Stimulated activated CD4-positive, alpha-beta T cell treated with anti-CD3 and anti-CD28 coated beads, Interleukin-4, amount 100 ng/mL, for 24 hours (primary cell): ENCODE measurements around the gene PLEKHG7.
"Not testable (repeated sequence)": the region's sequence is repeated elsewhere in the genome, so short reads cannot be mapped to it uniquely, and the experiment has no call there.

Experiments used
- DNase-seq: peaks from one replicate; pipeline ENCODE4 v3.0.0-alpha.2; 2020

PLEKHG7 gene

DNA sequence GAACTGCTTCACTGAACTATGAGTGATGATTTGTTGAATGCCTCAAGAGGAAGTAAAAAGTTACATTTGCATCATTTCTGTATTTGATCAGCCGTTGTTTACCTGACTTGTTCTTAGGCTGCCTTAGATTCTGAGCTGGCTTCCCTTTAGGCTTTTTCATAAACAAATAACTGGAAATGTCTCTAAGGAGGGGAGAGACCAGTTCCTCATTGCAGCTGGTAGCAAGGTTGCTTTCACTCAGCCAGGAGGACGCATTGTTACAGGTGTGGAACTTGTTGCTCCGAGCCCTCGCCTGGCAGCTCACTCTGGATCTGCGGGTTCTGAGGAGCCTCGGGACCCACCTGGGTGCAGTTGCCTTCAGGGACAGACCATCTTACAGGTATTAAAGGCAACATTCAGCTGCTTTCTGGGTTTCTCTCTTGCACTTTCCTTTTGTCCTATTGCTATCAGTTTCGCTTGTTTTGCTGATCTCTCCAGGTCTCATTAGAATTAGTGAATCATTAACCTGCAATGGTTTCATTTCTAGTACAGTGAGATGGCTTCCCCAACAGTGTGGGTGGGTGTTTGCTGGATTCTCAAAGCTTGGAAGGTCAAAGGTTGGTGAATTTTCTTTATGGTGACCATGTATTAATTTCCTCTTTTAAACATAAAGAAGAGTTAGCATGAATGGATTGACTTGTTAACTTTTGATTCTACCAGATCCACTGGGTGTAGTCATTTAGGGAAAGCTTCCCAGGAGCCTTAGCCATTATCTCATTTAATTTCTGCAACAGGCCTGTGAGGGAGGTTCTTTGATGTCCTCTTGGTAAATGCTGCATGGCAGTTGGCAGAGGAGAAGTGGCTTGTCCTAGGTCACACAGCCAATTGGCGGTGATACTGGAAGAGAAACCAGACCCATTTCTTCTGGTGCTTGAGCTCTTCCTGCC is at the start of gene PLEKHG7:
PLEKHG7 (plus strand) TSS at position 236 of the 926 bp plus-strand sequence. CDS start 3,643 bp downstream, outside the sequence.
- no peak for DNase-seq

DNA sequence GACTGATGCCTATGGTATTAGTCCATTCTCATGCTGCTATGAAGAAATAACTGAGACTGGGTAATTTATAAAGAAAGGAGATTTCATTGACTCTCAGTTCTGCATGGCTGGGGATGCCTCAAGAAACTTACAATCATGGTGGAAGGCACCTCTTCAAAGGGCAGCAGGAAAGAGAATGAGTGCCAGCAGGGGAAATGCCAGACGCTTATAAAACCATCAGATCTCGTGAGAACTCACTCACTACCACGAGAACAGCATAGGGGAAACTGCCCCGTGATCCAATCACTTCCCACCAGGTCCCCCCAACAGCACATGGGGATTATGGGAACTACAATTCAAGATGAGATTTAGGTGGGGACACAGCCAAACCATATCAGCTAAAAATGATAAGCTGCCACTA is 48.5 kb upstream of the PLEKHG7 start:
- DNase-seq: not testable (repeated sequence)

GRCh38 chr12:92654929-92655328 is 47.9 kb upstream of the PLEKHG7 start:
- no peak for DNase-seq

GRCh38 chr12:92656911-92657310 is 45.9 kb upstream of the PLEKHG7 start:
- DNase-seq: no peak

DNA sequence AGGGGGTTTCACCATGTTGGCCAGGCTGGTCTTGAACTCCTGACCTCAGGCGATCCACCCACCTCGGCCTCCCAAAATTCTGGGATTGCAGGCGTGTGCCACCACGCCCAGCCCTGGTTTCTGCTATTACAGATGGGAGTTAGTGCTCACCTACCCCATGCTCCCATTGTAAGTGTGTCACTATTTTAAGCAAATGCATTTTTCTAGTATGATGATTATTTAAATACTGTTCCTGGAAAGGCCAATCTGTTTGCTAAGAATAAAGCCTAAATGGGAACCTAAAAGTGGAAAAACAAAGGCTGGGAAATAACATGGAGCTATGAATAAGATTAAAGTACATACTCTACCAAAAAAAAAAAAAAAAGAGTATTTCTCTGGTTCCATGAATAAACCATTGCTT is 45.0 kb upstream of the PLEKHG7 start:
- DNase-seq: no peak

- DNase-seq: no peak
These were observed 44.2 kb upstream of the PLEKHG7 start for GRCh38 chr12:92658611-92659010.

DNA sequence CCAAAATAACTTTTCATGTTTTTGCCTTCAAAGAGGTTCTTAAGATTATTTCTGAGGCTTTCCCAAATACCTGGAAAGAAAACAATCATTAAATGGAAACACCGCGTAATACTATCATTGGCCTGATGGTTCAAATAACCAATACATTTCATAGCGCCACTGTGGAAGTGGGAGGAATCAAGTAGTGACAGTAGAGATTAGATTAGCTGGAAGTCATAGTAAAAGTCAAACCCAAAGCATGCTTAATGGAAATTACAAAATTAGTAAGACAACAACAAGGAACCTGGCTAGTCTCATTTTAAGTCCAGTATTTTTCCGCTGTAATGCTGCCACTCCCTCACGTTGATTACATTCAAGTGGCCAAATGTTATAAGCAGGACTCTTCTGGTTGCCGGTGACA is 41.5 kb upstream of the PLEKHG7 start:
- no peak for DNase-seq

DNA sequence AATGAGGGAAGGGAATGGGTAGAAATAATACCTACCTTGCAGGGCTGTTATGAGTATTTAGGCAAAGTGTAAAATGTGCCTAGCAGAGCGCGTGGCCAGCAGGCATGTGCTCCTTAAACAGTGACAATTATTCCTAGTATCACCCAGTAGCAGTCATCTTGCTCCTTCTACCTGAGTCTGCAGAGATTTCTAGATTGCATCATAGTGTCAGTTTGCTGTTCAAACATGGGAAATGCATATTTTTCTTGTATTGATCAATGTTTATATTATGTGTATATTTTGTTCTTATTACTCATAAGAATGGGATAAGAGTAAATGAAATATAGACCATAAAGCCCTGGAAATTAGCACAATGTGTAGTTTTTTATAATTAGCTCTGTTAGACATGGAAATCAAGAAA is 37.3 kb upstream of the PLEKHG7 start:
- no peak for DNase-seq

GRCh38 chr12:92668739-92669138 is 34.0 kb upstream of the PLEKHG7 start:
- DNase-seq: no peak

- DNase-seq: not testable (repeated sequence)
These were observed 31.3 kb upstream of the PLEKHG7 start for GRCh38 chr12:92671524-92671923.

DNA sequence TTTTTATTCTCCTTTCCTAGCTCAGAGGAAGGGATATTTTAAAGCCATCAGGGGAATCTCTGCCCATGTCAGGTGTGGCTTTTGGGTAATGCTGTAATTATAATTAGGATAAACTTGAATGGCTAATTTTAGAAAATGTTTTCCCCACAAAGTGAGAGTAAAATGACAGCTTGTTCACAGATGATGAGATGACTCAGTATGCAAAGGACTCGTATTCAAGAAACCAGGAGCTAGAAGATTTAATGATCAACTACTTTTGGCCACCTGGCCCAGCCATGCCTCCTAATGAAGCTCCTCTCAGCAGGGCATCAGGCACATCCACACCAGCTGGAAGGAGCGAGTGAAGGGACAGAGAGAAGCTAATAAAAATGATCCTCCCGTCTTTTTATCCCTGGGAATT is 29.0 kb upstream of the PLEKHG7 start:
- DNase-seq: no peak

- no peak for DNase-seq
These were observed 28.3 kb upstream of the PLEKHG7 start for GRCh38 chr12:92674500-92674899.

- no peak for DNase-seq
These were observed 27.5 kb upstream of the PLEKHG7 start for GRCh38 chr12:92675092-92675865.

GRCh38 chr12:92676710-92677109 is 26.1 kb upstream of the PLEKHG7 start:
- DNase-seq: no peak

DNA sequence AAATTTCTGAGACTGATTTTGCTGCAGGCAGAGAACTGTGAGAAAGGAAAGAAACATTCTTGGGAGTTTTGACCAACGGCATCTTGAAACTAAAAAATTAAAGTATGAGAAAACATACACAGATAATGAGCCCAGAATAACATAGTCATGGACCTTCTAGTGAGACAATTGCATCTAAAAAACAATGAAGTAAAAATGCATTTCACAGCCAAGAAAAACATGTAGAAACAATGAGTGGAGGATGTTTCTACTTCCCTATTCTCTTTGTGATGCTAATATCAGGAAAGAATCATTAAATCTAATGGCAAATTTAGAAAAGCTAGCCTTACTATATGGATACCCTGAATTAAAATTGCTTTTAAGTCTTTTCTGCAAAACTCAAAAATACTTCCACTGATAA is 12.2 kb upstream of the PLEKHG7 start:
- DNase-seq: no peak

- DNase-seq: no peak
These were observed 7.7 kb upstream of the PLEKHG7 start for GRCh38 chr12:92695056-92695455.

DNA sequence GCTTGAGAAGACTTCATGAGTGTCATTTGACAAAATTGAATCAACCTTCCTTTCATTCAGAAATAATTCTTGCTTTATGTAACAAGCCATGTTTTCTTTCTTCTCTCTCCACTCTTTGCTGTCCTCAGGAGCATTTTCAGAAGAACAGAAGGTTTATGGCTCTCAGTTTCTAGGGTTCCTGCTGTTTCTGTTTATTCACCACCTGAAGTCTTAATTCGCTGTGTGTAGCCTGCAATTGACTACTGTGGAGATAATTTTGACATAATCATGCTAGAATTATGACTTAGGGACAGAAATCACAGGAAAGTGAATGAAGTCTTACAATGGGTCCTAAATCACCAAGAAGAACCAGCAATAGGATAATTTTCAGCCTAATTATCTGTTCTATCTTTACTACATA is 7.2 kb upstream of the PLEKHG7 start:
- no peak for DNase-seq

- DNase-seq: no peak
These were observed 6.6 kb upstream of the PLEKHG7 start for GRCh38 chr12:92696216-92696615.

GRCh38 chr12:92698474-92698873 is 4.3 kb upstream of the PLEKHG7 start:
- no peak for DNase-seq

- DNase-seq: no peak
These were observed 1.3 kb upstream of the PLEKHG7 start for GRCh38 chr12:92701441-92701840.

DNA sequence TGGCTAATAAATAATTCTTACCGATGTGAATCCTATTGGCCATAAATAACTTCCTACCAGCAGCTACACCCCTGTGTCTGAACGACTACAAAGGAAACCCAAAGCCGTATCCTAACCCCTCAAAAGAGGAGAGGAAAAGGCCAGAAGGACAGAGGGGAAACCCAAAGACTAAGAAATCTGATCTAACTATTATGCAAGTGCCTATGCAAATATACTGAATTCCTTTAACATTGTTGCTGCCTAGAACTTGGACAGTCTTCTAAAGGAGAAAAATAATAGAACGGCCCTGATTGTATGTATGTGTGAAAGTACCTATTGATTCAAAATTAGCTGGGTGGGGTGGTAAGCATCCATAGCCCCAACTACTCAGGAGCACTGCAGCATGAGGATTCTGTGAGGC is 997 bp downstream of the PLEKHG7 start:
- DNase-seq: no peak

DNA sequence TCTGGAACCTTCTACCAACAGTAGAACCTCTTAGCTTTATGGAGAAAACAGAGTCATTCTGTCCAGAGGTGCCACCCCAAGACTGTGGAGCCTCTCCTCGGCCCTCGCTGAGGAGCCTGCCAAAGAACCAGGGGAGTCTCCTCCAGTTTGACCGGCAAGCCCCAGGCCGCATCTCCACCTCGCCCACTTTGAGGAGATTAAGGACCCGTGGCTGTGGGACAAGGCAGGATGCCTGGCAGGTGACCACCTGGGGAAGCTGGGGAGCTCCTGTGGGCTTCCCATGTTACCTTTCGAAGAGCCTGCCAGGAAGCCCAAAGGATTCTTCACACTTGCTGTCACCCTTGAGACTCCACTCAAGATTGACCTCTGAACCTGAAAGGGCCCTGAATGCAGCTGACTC is 3.8 kb downstream of the PLEKHG7 start:
- DNase-seq: no peak

- no peak for DNase-seq
These were observed 5.1 kb downstream of the PLEKHG7 start for GRCh38 chr12:92707926-92708325.

DNA sequence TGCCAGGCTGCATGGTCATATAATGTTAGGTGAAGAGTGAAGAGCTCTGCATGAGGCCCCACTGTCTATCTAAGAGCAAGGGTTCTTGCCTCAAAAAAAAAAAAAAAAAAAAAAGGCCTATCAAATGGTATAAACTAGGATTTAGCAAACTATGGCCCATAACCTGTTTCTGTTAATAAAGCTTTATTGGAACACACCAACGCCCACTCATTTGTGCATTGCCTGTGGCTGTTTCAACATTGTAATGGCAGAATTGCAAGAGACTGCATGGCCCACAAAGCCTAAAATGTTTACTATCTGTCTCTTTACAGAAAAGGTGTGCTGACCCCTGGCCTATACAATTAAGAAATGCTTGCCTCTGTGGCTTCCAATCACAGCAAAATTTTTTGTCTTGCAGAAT is 12.8 kb downstream of the PLEKHG7 start:
- DNase-seq: no peak
